Body of pancreas (tissue), 4 donors: ENCODE measurements around the gene AGK.

Source experiments
- POLR2A ChIP-seq, 3 donors: fragments of 450-650 bp; IDR thresholded peaks; one replicate each; pipeline ENCODE4 v1.6.1; 2016; ENCODE audit warnings: antibody characterized with exemption in 3 of 3, mild to moderate bottlenecking in 2 of 3
- TF ChIP-seq, protein P1 (sequence below), 7 experiments: fragments of 450-650 bp in 4 of 7; fragments of 200-600 bp in 3 of 7; sonication (generic) in 3 of 7; IDR thresholded peaks; one replicate each; pipeline ENCODE4 v1.5.1; 2016 to 2019; ENCODE audit warnings: antibody characterized with exemption in 7 of 7

DNA sequence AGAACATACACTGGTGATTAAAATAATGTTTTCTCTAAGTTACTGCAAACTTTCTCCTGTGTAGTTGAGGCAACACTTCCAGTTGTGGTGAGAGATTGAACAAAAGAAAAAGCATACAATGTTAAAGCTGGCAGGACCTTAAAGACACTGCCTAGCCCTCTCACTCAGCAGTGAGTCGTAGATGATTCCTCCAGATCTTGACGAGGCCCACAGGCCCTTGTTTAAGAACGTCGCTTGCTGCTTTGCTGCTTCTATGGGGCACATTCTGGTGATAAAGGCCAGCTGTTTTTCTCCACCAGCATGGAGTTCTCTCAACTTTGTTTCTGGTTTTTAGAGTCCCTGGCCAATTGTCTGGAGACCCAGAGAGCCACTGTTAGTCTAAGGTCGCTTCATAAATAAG is 153.5 kb downstream of the AGK start:
- TF ChIP-seq, protein P1, sequence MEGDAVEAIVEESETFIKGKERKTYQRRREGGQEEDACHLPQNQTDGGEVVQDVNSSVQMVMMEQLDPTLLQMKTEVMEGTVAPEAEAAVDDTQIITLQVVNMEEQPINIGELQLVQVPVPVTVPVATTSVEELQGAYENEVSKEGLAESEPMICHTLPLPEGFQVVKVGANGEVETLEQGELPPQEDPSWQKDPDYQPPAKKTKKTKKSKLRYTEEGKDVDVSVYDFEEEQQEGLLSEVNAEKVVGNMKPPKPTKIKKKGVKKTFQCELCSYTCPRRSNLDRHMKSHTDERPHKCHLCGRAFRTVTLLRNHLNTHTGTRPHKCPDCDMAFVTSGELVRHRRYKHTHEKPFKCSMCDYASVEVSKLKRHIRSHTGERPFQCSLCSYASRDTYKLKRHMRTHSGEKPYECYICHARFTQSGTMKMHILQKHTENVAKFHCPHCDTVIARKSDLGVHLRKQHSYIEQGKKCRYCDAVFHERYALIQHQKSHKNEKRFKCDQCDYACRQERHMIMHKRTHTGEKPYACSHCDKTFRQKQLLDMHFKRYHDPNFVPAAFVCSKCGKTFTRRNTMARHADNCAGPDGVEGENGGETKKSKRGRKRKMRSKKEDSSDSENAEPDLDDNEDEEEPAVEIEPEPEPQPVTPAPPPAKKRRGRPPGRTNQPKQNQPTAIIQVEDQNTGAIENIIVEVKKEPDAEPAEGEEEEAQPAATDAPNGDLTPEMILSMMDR (IDR thresholded peaks at IDR 0.05) = no peak
- TF ChIP-seq POLR2A (IDR thresholded peaks at IDR 0.05) = no peak
